Adrenal gland (tissue), 12 donors: ENCODE results near the gene COL9A3. TPM values are rescaled to one million over a fixed set of nuclear protein-coding genes. Genes with fewer than 3 reads are reported as not detected.

Experiments
- DNase-seq, 7 donors: peaks; one replicate each; pipeline ENCODE4 v3.0.0-alpha.2; 2019 to 2020
- H3K27ac ChIP-seq, 5 donors: fragments of 200-600 bp; sonication (generic) in 4 of 5; 1 replicate in 3 of 5; 2 replicates in 2 of 5; pipeline versions ENCODE4 v1.5.1 to v1.8.0; 2016 to 2020; ENCODE audit warnings: mild to moderate bottlenecking in 1 of 5
- H3K27me3 ChIP-seq: fragments of 200-600 bp; 2 replicates; pipeline ENCODE4 v1.8.0; 2021
- H3K36me3 ChIP-seq, 2 donors: fragments of 200-600 bp; replicated peaks in 1 of 2; 1 replicate in 1 of 2; 2 replicates in 1 of 2; pipeline versions ENCODE4 v1.5.1 to v1.8.0; 2018 to 2022
- H3K4me1 ChIP-seq, 2 donors: fragments of 200-600 bp; replicated peaks in 1 of 2; 1 replicate in 1 of 2; 2 replicates in 1 of 2; pipeline versions ENCODE4 v1.5.1 to v1.8.0; 2018 to 2021
- H3K4me3 ChIP-seq, 4 donors: fragments of 200-600 bp; sonication (generic) in 3 of 4; one replicate each; pipeline ENCODE4 v1.5.1; 2016 to 2018
- H3K9me3 ChIP-seq, 3 donors: fragments of 200-600 bp; sonication (generic) in 1 of 3; replicated peaks in 1 of 3; 1 replicate in 2 of 3; 2 replicates in 1 of 3; pipeline versions ENCODE4 v1.5.1 to v1.8.0; 2016 to 2021
- POLR2A ChIP-seq, 2 donors: fragments of 450-650 bp; IDR thresholded peaks; one replicate each; pipeline ENCODE4 v1.6.1; 2017; ENCODE audit warnings: antibody characterized with exemption in 2 of 2, mild to moderate bottlenecking in 2 of 2, moderate library complexity in 1 of 2
- WGBS, 4 donors: extraction: QIAGEN DNeasy Blood & Tissue Kit in 2 of 4; methylation state at CpG; one replicate each; pipeline versions ENCODE4 v1.1.5 to v1.1.7; 2013 to 2017; 5-methylcytosine and 5-hydroxymethylcytosine counted together
- intact Hi-C, 2 donors: fragments of 100-400 bp; cut with DNase I; formaldehyde crosslinking; loops; one replicate each; pipeline versions ENCODE4 v1.14.1 to v1.15.0; 2022 to 2023
- polyA plus RNA-seq, 3 donors: library from polyadenylated mRNA; stranded (reverse); fragments of 200-250 nt in 2 of 3; fragments of 350-450 nt in 1 of 3; fragmentation: Illumina TruSeq in 1 of 3; extraction: RNeasy Lipid Tissue Mini Kit (QIAGEN cat#74804) in 1 of 3; gene quantifications; one replicate each; pipeline ENCODE4 v1.2.3, GENCODE V29; 2013 to 2014
- total RNA-seq, 9 donors: library from RNA; depleted of rRNA in 4 of 9; stranded (reverse); fragments of >200 nt in 4 of 9; fragments of 120-200 nt in 1 of 9; fragmentation: NEBNext Ultra II Directional in 1 of 9; extraction: Animal tissue kit (Norgen Biotek cat#: 25700) in 1 of 9; gene quantifications; one replicate each; pipeline versions ENCODE4 v1.1.0 to v1.2.4, GENCODE V29; 2013 to 2023
- TF ChIP-seq, protein P1 (sequence below), 6 experiments: fragments of 450-650 bp in 4 of 6; fragments of 200-600 bp in 2 of 6; sonication (generic) in 1 of 6; IDR thresholded peaks; 1 replicate in 5 of 6; 2 replicates in 1 of 6; pipeline versions ENCODE4 v1.5.1 to v1.8.0; 2016 to 2021; ENCODE audit warnings: antibody characterized with exemption in 6 of 6, mild to moderate bottlenecking in 2 of 6, moderate library complexity in 1 of 6
- donor health status: healthy with polysubstance abuse.
- donor health status: Bipolar disorder and iron deficiency.
- donor health status: DM: yes; HTN: yes; CAD: no.
- donor health status: DM: no; HTN: no; CAD: no.
- donor health status: DM: no; HTN: no; CAD: no.
- donor health status: DM: yes; HTN: yes; CAD: no.

COL9A3 gene
- total and polyA plus RNA-seq, 12 donors, result 0.22 to 27.8 (median 1.4) TPM

- Histone ChIP-seq H3K27ac (no peak overlapping the region), H3K9me3 (no peaks in the 10 kb centered on the region), H3K27me3 (no peaks in the 10 kb centered on the region), H3K4me1 (peaks cover 0 to 10% of the 10 kb centered on the region in 2 donors), H3K36me3 (no peaks in the 10 kb centered on the region), H3K4me3 (no peak overlapping the region)
- TF ChIP-seq, protein P1, sequence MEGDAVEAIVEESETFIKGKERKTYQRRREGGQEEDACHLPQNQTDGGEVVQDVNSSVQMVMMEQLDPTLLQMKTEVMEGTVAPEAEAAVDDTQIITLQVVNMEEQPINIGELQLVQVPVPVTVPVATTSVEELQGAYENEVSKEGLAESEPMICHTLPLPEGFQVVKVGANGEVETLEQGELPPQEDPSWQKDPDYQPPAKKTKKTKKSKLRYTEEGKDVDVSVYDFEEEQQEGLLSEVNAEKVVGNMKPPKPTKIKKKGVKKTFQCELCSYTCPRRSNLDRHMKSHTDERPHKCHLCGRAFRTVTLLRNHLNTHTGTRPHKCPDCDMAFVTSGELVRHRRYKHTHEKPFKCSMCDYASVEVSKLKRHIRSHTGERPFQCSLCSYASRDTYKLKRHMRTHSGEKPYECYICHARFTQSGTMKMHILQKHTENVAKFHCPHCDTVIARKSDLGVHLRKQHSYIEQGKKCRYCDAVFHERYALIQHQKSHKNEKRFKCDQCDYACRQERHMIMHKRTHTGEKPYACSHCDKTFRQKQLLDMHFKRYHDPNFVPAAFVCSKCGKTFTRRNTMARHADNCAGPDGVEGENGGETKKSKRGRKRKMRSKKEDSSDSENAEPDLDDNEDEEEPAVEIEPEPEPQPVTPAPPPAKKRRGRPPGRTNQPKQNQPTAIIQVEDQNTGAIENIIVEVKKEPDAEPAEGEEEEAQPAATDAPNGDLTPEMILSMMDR (IDR thresholded peaks at IDR 0.05), result no peak
- no peak for TF ChIP-seq POLR2A (IDR thresholded peaks at IDR 0.05)
- intact Hi-C loops, result no loop called here
- WGBS, 4 donors, result 89 to 95% (median 90%) methylated on average over 7 of the region's 7 CpGs
- DNase-seq, result no peak
Measured at GRCh38 chr20:62864207-62864606, 47.4 kb downstream of the COL9A3 start.

DNA sequence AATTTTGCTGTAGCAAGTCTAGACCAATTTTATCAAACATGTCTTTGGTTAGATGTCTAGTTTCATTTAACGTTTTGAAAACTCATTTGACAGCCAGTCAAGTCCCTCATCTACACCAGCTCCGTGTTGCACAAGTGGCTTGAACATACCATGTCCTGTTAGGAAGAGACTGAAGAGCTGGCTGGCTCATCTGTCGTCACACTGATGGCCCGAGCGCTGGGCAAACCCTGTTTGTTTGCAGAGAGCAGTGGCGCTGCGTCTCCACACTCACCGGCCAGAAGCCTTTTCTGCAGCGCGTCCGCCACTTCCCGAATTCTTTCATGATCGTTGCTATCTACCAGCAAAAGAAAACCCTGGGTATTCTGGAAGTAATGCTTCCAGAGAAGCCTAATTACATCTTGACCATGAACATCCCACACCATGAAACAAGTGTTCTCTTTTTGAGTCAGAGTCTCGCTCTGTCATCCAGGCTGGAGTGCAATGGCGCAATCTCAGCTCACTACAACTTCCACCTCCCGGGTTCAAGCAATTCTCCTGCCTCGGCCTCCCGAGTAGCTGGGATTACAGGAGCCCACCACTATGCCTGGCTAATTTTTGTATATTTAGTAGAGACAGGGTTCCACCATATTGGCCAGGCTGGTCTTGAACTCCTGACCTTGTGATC lies 55.5 kb downstream of the COL9A3 start:
- H3K27me3 ChIP-seq, result no peaks in the 10 kb centered on the region
- H3K36me3 ChIP-seq, result no peaks in the 10 kb centered on the region
- 79 to 87% (median 82%) methylated on average over 18 of the region's 18 CpGs for WGBS, 4 donors
- peaks cover 0 to 15% of the 10 kb centered on the region in 2 donors for H3K4me1 ChIP-seq
- DNase-seq, result no peak
- H3K4me3 ChIP-seq, result no peak overlapping the region
- H3K27ac ChIP-seq, result no peak overlapping the region
- TF ChIP-seq POLR2A (IDR thresholded peaks at IDR 0.05), result no peak
- TF ChIP-seq, protein P1 (IDR thresholded peaks at IDR 0.05), result no peak
- no peaks in the 10 kb centered on the region for H3K9me3 ChIP-seq
- intact Hi-C loops, result loop anchor here in 1 of 2 donors (5.0 kb wide), 1 partner anchor 135 kb away; the partner anchor contains the start of gene BHLHE23

- no peaks in the 10 kb centered on the region for H3K36me3 ChIP-seq
- no peak for TF ChIP-seq POLR2A (IDR thresholded peaks at IDR 0.05)
- TF ChIP-seq, protein P1 (IDR thresholded peaks at IDR 0.05), result no peak
- peaks cover 0 to 16% of the 10 kb centered on the region in 2 donors for H3K4me1 ChIP-seq
- no peaks in the 10 kb centered on the region for H3K9me3 ChIP-seq
- WGBS, 4 donors, result 82 to 92% (median 83%) methylated on average over 6 of the region's 6 CpGs
- no peak overlapping the region for H3K27ac ChIP-seq
- intact Hi-C loops, result loop anchor here in 1 of 2 donors (5.0 kb wide), 1 partner anchor 134 kb away; the partner anchor contains the start of gene BHLHE23
- DNase-seq, result peak in 1 of 7 donors; percentile 10
- H3K27me3 ChIP-seq, result no peaks in the 10 kb centered on the region
- H3K4me3 ChIP-seq, result no peak overlapping the region
Measured at GRCh38 chr20:62872862-62873261, 56.0 kb downstream of the COL9A3 start.

GRCh38 chr20:62873280-62873679 lies 56.4 kb downstream of the COL9A3 start:
- TF ChIP-seq, protein P1 (IDR thresholded peaks at IDR 0.05), result no peak
- no peak for TF ChIP-seq POLR2A (IDR thresholded peaks at IDR 0.05)
- Histone ChIP-seq H3K4me3 (no peak overlapping the region), H3K27me3 (no peaks in the 10 kb centered on the region), H3K27ac (peak overlapping the region in 3 of 5 donors; percentile 77 to 87 (median 85)), H3K36me3 (no peaks in the 10 kb centered on the region), H3K4me1 (peaks cover 0 to 16% of the 10 kb centered on the region in 2 donors), H3K9me3 (no peaks in the 10 kb centered on the region)
- 60 to 73% (median 63%) methylated on average over 7 of the region's 7 CpGs for WGBS, 4 donors
- intact Hi-C loops, result loop anchor here in 1 of 2 donors (5.0 kb wide), 1 partner anchor 134 kb away; the partner anchor contains the start of gene BHLHE23
- no peak for DNase-seq
